Activated naive CD8-positive, alpha-beta T cell treated with anti-CD3 and anti-CD28 coated beads, Interleukin-2, amount 50 U/mL, for 16 hours (primary cell): ENCODE results near the gene PARP6.

ENCODE experiments used
- DNase-seq: peaks from one replicate; pipeline ENCODE4 v3.0.0-alpha.2; 2020; ENCODE audit warnings: low read depth, low spot score

The PARP6 gene, protein sequence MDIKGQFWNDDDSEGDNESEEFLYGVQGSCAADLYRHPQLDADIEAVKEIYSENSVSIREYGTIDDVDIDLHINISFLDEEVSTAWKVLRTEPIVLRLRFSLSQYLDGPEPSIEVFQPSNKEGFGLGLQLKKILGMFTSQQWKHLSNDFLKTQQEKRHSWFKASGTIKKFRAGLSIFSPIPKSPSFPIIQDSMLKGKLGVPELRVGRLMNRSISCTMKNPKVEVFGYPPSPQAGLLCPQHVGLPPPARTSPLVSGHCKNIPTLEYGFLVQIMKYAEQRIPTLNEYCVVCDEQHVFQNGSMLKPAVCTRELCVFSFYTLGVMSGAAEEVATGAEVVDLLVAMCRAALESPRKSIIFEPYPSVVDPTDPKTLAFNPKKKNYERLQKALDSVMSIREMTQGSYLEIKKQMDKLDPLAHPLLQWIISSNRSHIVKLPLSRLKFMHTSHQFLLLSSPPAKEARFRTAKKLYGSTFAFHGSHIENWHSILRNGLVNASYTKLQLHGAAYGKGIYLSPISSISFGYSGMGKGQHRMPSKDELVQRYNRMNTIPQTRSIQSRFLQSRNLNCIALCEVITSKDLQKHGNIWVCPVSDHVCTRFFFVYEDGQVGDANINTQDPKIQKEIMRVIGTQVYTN

DNA sequence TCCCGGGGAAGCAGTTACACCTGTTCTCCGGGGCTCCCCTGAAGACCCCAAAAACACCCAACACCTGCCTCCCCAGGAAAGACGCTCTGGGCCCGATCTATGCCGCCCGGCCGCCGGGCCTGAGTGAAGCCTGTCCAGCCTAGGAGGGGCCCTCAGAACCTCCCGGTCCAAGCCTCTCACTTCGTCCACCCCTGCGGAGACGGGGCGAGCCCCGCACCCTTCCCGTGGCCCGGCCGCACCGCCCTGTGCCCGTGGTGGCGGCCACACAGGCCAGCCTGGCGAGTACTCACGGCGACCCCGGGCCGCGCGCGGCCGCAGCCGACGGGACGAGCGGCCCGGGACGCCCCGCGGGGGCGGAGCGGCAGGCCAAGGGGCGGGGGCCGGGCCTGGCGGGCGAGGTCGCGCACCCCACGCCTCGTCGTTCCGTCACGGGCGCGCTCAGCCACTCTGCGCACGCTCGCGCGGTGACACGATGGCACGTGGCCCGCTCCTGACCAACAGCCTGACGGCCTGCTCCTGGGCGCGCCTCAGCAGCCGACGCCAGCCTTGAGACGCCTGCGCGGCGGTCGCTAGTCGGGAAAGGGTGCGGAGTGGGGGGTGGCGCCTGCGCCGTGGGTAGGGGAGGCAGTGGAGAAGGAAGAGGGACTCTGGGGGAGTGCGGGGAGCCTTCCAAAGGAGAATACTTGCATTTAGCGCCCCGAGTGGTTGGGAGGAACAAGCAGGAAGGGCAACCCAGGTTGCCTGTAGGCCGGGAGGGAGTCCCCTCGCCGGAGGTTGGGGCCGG is at the start of gene PARP6:
PARP6 (minus strand) TSS at position 342 of the 784 bp plus-strand sequence. CDS start 5,077 bp downstream, outside the sequence.
- peak; percentile 97 for DNase-seq

DNA sequence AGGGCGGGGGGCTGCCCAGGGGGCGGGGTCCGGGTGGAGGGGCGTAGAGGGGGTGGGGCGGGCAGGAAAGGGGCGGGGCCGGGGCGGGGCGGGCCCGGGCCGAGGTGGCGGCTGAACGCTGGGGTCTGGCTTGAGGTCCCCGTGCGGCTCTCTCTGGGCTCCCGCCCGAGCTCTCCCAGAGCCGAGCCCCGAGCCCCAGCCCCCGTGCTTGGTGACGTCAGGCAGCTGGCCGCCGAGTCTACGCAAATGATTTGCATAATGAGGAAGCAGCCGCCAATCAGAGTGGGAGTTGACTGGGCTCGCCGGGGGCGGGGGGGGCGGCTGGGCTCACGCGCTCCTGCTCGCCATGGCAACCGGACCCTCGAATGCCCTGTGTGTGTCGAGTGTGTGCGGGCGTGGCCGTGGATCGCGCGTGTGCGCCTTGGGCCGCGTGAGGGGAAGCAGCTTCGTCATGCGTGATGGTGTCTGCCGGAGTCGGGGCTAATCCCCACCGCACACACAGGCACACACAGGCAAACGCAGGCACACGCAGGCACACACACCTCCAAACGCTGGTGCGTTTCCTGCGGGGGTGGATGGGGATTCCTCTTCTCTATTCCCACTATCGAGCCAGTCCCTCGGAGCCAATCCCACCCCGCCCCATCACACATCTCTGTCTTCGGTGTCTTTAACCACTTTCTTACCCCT is 47.8 kb upstream of the PARP6 start, which contains the start of gene CELF6:
CELF6 (minus strand) TSS at position 173 of the 687 bp plus-strand sequence. CDS start 283 bp downstream, outside the sequence.
- DNase-seq = peak; percentile 43

DNA sequence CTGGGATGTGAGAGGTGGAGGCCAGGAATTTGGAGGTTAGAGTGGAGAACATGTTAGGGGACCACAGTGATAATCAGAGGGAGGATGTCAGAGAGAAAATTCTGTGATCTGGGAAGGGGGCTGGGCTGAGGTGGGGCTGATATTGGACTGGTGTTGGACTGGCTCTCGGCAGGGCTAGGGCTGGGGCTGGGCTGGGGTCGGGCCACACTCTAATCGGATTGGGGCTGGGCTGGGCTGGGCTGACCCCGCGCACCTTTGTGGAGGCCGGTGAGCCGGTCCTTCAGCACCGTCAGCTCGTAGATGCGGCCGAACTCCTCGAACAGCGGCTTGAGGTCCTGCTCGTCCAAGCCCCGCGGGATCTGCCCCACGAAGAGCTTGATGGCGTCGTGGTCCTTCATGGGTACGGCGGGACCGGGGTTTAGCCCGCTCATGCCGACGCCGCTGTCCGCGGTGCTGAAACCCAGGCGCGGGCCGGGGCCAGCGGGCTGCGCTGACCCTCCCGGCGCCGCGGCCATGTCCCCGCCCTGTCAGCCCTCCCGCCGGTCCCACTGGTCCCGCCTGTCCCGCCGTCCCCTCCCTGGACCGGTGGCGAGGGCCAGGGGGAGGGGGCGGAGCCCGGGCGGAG is 47.1 kb upstream of the PARP6 start:
- no peak for DNase-seq

DNA sequence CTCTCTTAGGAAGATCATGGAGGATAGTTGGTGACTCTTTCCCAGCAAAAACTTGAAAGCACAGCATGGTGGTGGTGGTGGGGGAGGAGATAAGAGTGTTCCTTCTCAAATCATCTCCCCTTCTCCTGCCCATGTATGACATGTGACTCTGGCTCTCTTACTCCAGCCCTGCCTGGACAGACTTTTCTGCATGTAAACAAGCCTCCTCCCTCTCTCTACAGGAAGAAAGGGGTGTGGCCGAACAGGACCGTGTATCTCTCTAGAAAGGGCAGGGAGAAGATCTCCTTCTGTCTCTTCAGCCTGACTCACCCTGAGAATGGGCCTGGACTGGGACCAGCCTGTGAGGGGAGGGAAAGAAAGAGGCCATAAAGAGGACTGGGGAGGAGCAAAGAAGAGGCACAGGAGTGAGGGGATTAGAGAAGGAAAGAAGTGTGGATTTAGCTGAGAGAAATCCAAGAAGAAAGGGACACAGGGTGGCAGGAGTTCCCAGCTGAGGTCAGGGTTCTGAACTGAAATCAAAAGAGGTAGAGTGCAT is 46.1 kb upstream of the PARP6 start:
- DNase-seq = no peak

DNA sequence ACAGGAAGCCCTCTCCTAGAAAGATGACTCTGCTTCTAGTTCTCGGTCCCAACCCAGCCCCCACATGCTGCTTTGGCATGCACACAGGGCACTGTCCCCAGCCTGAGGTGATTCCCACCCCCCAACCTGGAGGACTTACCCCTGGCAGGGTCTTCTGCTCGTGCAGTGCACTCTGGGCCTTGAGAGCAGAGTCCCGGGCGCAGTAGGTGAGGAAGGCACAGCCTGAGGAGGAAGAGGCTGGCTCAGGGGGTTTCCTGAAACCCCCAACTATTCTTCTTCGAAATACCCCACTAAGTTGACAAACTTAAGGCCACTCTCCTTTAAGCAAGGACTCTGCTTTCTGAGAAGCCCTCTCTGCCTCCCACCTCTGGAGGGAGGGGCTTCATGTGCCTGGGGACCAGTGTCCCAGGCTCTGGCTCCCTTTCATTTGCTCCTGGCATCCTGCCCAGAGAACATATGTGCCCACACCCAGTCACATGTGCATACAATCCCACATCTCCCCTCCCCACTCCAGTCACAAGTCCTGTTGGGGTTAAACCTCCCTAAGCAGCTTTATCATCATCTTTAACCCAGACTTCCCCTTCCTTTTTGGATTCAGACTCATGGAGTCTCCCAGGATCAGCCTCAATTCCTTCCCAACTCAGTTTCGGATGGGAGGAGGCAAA is 43.5 kb upstream of the PARP6 start:
- DNase-seq = no peak

DNA sequence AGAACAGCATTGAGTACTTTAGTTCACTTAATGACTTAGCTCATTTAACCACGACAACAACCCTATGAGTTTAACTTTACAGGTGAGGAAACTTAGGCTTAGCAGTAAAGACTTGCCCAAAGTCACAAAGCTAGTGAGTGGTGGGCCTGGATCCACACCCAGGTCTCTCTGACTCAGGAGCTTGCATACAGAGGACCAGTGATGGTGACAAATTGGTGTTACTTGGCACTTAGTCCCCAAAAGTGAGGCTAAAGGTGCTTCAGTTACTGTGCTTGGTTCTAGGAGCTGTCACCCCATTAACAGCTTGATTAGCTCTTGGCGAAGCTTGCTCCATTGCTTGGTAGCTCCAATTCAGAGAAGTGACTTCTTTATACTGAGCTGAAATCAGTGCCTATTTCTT is 41.5 kb upstream of the PARP6 start:
- no peak for DNase-seq

DNA sequence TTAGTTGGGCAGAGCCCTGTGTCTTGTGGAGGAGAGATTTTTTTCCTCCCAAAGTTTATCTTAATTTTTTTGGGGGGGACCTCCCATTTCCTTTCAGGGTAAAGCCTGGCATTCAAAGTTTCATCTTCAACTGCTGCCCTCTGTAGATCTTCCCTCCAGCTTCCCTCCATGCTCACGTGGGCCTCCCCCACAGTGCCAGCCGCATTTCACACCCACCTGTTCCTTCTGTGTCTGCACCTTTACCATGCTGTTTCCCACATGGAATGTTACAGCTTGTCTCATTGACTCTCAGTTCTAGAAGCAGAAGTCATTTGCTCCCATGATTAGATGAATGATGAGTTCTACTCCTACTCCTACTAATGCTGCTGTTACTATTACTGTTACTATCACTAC is 41.1 kb upstream of the PARP6 start:
- DNase-seq = no peak

DNA sequence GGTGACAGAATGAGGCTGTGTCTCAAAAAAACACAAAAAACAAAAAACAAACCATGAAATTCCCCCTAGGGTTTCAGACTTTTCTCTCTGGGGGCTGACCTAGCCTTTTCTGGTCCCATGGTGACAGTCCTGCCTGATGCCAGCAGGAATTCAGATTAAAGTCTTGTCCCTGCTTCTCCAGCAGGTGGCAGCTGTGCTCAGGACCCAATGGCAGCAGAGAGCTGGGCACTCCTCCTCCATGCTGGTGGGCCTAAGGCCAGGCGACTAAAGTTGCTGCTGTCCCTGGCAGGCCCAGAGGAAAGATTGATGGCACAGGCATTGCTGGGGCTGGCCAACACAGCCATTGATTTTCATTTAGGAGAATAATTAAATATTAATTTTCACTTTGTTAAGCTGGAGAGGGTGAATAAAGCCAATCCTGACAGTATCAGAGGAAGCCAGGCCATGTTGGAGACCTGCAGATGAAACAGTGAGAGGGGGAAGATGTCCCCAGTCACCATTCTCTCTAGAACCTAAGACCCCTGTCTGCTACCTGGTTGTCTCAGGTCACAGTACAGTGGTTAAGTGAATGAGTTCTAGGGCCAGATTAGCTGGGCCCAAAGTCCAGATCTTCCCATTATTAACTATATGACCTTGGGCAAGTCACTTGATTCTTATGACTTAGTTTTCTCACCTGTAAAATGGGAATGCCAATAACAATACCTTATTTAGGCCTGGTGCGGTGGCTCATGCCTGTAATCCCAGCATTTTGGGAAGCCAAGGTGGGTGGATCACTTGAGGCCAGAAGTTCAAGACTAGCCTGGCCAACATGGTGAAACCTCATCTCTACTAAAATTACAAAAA is 40.5 kb upstream of the PARP6 start:
- DNase-seq = no peak

DNA sequence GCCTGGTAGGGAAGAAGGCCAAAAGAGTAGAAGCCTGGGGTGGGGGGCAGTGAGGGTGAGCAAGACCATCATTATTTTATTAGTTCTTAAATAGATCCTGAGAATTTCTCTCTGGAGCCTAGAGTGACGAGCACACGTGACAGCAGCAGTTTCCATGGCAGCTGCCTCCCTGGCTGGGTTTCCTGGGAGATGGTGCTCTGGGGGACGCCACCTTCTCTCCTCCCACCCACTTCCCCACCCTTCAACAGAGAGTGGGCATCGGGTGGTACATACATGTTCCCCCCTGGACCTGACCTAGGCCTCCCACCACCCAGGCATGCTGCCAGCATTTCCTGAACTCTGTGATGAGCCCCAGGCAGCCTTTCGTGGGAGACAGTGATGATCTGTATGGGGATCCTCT is 34.7 kb upstream of the PARP6 start:
- no peak for DNase-seq

DNA sequence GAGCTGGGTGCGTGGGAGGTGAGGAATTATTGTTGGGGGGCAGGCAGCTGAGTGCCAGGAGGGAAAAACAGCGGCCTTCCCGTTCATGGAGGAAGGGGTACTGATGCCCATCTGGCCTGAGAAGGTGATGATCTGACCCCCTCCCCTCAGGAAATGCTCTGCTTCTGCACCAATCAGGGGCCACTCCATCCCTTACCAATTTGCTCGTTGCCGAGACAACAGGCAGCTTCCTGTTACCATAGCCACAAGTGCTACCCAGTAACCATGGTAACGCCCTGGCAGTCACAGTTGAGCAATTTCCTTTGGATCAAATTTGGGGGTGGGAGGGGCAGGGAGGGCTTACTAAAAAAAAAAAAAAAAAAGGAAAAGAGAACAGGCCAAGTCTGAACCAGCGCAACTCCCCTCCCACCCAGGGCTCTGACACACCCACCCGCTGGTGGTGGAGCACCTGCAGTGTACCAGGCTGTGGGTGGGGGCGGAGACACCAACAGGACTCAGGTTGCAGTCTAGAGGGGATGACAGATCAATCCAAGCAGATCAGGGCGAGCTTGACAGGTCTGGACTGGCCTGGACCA is 33.9 kb upstream of the PARP6 start:
- DNase-seq = no peak

DNA sequence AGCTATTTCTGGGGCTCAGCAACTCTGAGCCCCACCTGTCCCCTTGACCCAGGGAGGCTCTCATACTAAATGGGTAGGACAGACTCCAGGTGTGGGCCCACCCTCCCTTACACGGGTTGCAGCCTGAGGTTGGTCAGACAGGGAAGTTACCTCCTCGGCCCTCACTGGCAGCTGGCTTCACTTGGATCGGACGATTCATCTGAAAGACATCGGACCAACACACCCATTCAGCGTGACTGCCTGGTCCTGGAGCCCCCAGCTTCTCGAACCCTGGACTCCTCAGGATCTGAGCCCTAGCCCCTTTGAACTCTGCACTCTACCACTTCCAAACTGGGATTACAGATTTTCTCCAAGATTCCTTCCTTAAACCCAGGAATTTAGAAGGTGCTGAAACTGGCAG is 32.2 kb upstream of the PARP6 start:
- DNase-seq = no peak

DNA sequence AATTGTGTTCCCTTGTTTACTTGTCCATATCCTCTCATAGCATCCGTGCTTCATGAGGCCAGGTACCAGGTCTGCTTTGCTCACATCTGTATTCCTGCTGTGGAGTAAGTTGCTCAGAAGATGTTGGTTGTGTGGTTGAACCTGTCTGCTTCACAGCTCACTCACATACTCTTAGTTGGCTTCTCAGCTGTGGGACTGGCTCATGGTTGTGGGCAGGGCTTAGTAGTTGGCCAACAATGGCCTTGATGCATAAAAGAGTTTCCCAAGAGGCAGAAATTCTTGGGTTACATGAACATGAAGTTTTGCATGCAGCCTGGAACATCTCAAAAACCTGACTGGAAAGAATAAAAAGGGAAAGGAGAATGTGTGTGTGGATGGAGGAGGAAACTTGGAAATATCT is 30.6 kb upstream of the PARP6 start:
- DNase-seq = no peak

DNA sequence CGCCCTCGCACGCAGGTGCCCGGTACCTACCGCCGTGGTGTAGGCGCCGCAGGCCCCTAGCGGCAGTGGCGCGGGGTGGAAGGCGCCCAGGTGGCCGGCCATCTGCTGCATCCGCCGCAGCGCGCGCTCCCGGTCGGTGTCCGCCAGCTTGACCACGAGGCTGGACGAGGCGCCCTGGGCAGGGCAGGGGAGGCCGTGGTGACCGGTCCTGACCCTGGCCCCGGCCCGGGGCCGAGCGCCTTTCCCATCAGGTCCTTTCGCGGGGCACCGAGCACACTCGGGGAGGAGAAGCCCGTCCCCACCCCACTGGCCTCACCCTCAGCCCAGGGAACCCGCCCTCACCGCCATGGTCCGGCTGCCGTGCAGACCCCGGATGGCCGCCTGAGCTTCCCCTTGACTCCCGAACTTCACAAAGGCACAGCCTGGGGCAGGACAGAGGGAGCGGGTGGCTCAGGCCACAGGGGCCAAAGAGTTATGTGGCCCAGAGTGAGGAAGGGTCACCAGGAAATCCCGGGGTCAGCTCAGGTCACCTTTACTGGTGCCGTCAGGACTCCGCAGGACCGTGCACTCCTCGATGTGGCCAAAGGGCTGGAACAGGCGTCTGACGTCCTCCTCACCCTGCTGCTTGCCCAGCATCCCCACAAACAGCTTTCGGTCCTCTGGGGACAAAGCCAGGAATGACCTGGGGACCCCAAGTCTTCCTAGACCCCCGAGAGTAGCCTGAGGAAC is 17.4 kb upstream of the PARP6 start:
- DNase-seq = no peak

DNA sequence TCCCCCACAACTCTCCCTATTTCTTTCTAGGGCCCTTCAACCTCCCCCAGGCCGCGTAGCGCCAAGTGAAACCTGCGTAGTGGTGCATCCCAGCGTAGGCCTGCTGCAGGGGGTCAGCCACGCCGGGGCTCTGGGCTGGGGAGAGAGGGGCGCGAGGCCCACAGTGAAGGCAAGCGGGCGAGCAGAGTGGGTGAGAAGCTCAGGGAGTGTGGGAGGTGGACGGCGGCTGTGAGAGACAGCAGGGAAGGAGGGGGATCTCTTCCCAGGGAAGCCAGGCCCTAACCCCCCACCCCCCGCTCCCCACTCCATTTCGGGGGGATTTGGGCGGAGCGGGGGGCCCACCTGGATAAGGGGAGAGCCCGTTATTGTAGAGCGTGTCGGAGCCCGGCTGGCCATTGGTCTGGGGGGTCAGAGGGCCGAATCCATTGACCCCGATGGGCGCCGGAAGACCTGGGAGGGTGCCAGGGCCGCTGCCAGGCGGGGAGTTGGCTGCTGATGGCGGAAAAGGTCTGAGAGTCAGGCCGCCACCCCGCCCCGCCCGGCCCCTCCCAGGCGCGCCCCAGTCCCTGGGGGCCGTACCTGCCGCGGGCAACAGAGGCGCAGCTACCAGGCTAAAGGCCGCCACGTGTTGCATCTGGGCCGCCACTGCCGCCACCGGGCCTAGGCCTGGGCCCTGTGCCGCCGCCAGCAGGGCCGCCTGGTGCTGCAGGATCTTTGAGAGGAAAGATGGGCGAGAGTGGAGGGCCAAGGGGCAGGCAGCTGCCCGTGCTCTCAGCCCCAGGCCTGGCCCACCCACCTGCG is 16.6 kb upstream of the PARP6 start:
- DNase-seq = no peak

DNA sequence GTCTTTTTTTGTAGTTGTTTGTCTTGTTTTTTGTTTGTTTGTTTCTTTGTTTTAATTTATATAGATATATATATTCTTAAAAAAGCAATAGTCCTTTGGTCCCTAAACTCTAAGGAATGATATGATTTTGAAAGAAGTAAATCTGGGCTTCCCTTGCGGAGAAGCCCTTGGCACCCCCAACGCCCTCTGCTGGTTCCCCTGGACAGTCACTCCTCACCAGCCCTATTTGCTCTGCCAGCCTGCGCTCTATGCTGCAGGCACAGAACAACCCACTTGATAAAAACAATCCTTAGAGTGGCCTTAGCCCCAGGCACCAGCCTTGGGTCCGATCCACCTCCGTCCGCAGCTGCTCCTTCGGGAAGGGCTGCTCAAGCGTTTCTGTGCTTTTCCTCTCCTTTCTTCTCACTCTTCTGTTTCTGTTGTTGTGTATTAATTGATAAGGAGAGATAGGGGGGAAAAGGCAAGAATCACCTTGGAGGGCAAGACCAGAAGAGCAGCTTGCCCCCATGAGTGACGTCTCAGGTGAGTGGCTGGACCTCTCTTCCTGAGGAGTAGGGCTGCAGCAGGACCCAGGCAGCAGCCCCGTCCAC is 13.7 kb upstream of the PARP6 start:
- DNase-seq = peak; percentile 25

DNA sequence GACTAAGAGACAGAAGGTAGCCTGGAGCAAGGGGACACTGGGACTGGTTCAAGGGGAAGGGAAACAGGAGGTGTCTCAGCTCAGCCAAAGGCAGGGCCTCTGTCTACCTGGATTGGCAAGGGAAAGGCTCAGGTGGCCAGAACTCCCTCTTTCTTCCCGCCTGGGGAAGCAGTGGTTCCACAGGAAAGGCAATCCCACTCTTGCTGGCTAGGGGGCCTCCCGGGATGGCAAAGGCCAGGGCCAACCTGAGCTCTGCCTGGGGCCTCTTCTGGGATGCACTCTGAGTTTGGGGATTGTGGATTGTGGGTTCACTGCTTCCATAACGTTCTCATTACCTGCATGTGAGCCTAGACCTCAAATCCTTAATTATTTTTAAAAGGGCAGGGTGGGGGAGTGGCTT is 13.0 kb upstream of the PARP6 start:
- DNase-seq = no peak

DNA sequence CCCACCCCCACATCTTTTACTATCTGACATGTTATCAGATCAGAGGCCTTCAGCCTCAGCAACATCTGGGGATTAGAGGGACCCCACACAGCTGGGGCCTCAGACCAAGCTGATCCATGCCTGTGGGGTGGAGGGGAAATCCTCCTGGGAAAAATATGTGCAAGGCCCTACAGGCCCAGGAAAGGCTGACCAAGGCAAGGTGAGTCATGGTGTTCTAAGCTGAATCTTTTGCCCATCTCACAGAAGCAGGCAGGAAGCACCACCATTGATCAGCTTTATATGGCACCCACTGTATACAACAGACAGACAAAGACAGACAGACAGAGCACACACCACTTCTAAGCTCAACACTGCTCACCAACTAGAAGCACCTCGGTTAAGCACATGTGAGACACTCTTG is 12.4 kb upstream of the PARP6 start:
- DNase-seq = no peak
